Uterus (tissue), 2 donors: ENCODE measurements around the gene ZAR1L.

Source experiments
- CTCF ChIP-seq, 4 experiments: fragments of 200-600 bp in 2 of 4; fragments of 450-650 bp in 2 of 4; sonication (generic) in 2 of 4; IDR thresholded peaks; one replicate each; pipeline ENCODE4 v1.5.1; 2016 to 2019; ENCODE audit warnings: antibody characterized with exemption in 4 of 4, mild to moderate bottlenecking in 2 of 4, moderate library complexity in 1 of 4
- POLR2A ChIP-seq, 2 donors: fragments of 450-650 bp; IDR thresholded peaks; one replicate each; pipeline ENCODE4 v1.6.1; 2016; ENCODE audit warnings: antibody characterized with exemption in 2 of 2, mild to moderate bottlenecking in 1 of 2, moderate library complexity in 1 of 2

DNA sequence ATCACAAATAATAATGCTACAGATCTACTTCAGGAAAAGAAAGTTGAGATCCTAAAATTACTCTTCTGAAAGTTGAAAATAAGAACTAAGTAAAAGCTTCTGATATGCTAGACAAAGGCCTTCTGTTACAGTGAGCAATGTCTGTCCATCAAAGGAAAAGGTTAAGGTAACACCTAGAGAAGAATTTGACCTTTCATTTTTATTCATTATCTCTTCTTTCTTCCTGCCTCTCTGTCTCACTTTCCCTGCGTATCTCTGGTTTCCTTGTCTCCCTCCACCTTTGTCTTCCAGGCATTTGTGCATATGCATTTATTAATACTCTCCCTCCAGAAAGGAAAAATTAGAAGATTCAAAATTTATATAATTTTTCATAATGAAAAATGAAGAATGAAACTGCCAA is 49.0 kb downstream of the ZAR1L start:
- no peak for TF ChIP-seq POLR2A (IDR thresholded peaks at IDR 0.05)
- TF ChIP-seq CTCF (IDR thresholded peaks at IDR 0.05), result no peak
